NOMO-1 treated with DMSO at 0.1 percent for 48 hours (cell line): ENCODE results near the gene SPDEF.
A peak's percentile ranks its signal among the peaks of the same experiment; 100 is the strongest.

Experiments
- DNase-seq: peaks from one replicate; lab custom pipeline; 2025; ENCODE audit not compliant: unreplicated experiment; lab: John Stamatoyannopoulos, UW

SPDEF gene

GRCh38 chr6:34517461-34517881 is 38.7 kb downstream of the SPDEF start:
- no peak for DNase-seq

GRCh38 chr6:34516391-34517324 is 39.5 kb downstream of the SPDEF start:
- no peak for DNase-seq

GRCh38 chr6:34515473-34516387 is 40.4 kb downstream of the SPDEF start:
- DNase-seq = no peak

- no peak for DNase-seq
These were observed 41.3 kb downstream of the SPDEF start for GRCh38 chr6:34514593-34515472.

- no peak for DNase-seq
These were observed 42.0 kb downstream of the SPDEF start for GRCh38 chr6:34514112-34514511.

- no peak for DNase-seq
These were observed 42.5 kb downstream of the SPDEF start for GRCh38 chr6:34513646-34514045.

- no peak for DNase-seq
These were observed 43.4 kb downstream of the SPDEF start for GRCh38 chr6:34512738-34513115.

- DNase-seq = no peak
These were observed 44.0 kb downstream of the SPDEF start for GRCh38 chr6:34511915-34512737.

- no peak for DNase-seq
These were observed 44.8 kb downstream of the SPDEF start for GRCh38 chr6:34511214-34511914.

- no peak for DNase-seq
These were observed 45.8 kb downstream of the SPDEF start for GRCh38 chr6:34510299-34510698.

GRCh38 chr6:34509782-34510181 is 46.3 kb downstream of the SPDEF start:
- no peak for DNase-seq

GRCh38 chr6:34508425-34508824 is 47.7 kb downstream of the SPDEF start:
- no peak for DNase-seq

GRCh38 chr6:34506718-34507117 is 49.4 kb downstream of the SPDEF start:
- no peak for DNase-seq

- DNase-seq = no peak
These were observed 58.7 kb downstream of the SPDEF start for GRCh38 chr6:34497411-34497810.

- DNase-seq = no peak
These were observed 59.9 kb downstream of the SPDEF start for GRCh38 chr6:34496103-34496685.

GRCh38 chr6:34494973-34495372 is 61.2 kb downstream of the SPDEF start:
- no peak for DNase-seq

GRCh38 chr6:34493344-34493743 is 62.8 kb downstream of the SPDEF start:
- DNase-seq = no peak

- peak; percentile 45 for DNase-seq
These were observed 65.1 kb downstream of the SPDEF start for GRCh38 chr6:34491091-34491430.
